Measurements from ENCODE around the gene PSMB5. TPM values are rescaled to one million over a fixed set of nuclear protein-coding genes. Genes with fewer than 3 reads are reported as not detected.

Gene PSMB5
- total and polyA plus RNA-seq, 9 of the 15 experiments (the other 6 are each of a cell fraction or from before 2014, with no cell fraction given): 198 to 1,870 (median 269) TPM

- peak; percentile 87 for TF ChIP-seq REST (IDR thresholded peaks at IDR 0.05; ENCODE audit: borderline replicate concordance)
- no peak for TF ChIP-seq REST (CRISPR knock-in tag; IDR thresholded peaks at IDR 0.05; ENCODE audit: low read depth)
- TF ChIP-seq, protein P1, sequence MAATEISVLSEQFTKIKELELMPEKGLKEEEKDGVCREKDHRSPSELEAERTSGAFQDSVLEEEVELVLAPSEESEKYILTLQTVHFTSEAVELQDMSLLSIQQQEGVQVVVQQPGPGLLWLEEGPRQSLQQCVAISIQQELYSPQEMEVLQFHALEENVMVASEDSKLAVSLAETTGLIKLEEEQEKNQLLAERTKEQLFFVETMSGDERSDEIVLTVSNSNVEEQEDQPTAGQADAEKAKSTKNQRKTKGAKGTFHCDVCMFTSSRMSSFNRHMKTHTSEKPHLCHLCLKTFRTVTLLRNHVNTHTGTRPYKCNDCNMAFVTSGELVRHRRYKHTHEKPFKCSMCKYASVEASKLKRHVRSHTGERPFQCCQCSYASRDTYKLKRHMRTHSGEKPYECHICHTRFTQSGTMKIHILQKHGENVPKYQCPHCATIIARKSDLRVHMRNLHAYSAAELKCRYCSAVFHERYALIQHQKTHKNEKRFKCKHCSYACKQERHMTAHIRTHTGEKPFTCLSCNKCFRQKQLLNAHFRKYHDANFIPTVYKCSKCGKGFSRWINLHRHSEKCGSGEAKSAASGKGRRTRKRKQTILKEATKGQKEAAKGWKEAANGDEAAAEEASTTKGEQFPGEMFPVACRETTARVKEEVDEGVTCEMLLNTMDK (IDR thresholded peaks at IDR 0.05; ENCODE audit: borderline replicate concordance, insufficient read depth, low read depth, low read length, poor library complexity, severe bottlenecking): peak; percentile 18
- 0 out of 2 replicates have a peak, but pooled peaks have one; percentile 17 for TF ChIP-seq CREM (IDR thresholded peaks at IDR 0.05; ENCODE audit: low read depth)
- 0 out of 2 replicates have a peak, but pooled peaks have one; percentile 18 for TF ChIP-seq NFIC (IDR thresholded peaks at IDR 0.05)
- TF ChIP-seq RB1 (IDR thresholded peaks at IDR 0.05; ENCODE audit: low read depth): peak; percentile 60; the same call in 1 of the 2 replicates
- peak; percentile 90 for TF ChIP-seq SMC3 (conservative IDR thresholded peaks at IDR 0.05; ENCODE audit: insufficient read depth, low read depth, low read length)
- TF ChIP-seq ZBTB33 (CRISPR knock-in tag; IDR thresholded peaks at IDR 0.05): peak; percentile 98
- TF ChIP-seq RAD21 (CRISPR knock-in tag; conservative IDR thresholded peaks at IDR 0.05 in 1 of 2, IDR thresholded peaks at IDR 0.05 in 1 of 2): peak; percentile 66 to 89
- no peak for TF ChIP-seq RBM22 (IDR thresholded peaks at IDR 0.05; ENCODE audit: low read depth, low read length, poor library complexity, severe bottlenecking)
- TF ChIP-seq ARID2 (IDR thresholded peaks at IDR 0.05): peak; percentile 61; the same call in 1 of the 2 replicates
- TF ChIP-seq PHTF2 (CRISPR knock-in tag; IDR thresholded peaks at IDR 0.05): no peak
- TF ChIP-seq, protein P2, sequence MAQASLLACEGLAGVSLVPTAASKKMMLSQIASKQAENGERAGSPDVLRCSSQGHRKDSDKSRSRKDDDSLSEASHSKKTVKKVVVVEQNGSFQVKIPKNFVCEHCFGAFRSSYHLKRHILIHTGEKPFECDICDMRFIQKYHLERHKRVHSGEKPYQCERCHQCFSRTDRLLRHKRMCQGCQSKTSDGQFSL (CRISPR knock-in tag; IDR thresholded peaks at IDR 0.05): peak; percentile 85
- TF ChIP-seq, protein P2 (tag; IDR thresholded peaks at IDR 0.05): no peak
Observed at GRCh38 chr14:23052182-23052623, 17.5 kb upstream of the PSMB5 start (continued).
